ENCODE data around the gene ZNF575.

DNA sequence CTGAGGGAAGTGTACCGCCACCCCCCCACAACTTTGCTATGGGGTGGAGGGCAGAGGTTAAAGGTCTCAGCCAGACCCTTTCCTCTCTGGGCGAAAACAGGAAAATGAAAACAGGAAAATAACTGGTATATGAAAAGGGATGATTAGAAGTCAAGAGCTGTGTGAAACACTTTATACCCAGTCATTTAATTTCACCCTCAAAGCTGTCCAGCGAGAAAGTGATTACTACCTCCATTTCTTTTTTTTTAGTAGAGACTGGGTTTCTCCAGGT lies 27.9 kb upstream of the ZNF575 start:
- TF ChIP-seq NFYB (IDR thresholded peaks at IDR 0.05; ENCODE audit: insufficient read depth, low read depth, low read length) (no peak), HDAC2 (IDR thresholded peaks at IDR 0.05) (no peak), SMC3 (IDR thresholded peaks at IDR 0.05; ENCODE audit: borderline replicate concordance, low read length) (no peak), MXI1 (IDR thresholded peaks at IDR 0.05; ENCODE audit: low read depth, low read length) (no peak), ZNF384 (IDR thresholded peaks at IDR 0.05; ENCODE audit: borderline replicate concordance, low read depth, low read length) (no peak), POLR2A (IDR thresholded peaks at IDR 0.05; ENCODE audit: low read depth, low read length) (no peak), YY1 (IDR thresholded peaks at IDR 0.05; ENCODE audit: low read depth, low read length) (no peak), BCL11A (IDR thresholded peaks at IDR 0.05; ENCODE audit: low read depth, low read length) (no peak), POLR2AphosphoS5 (IDR thresholded peaks at IDR 0.05; ENCODE audit: low read length) (no peak)
- TF ChIP-seq, protein P1, sequence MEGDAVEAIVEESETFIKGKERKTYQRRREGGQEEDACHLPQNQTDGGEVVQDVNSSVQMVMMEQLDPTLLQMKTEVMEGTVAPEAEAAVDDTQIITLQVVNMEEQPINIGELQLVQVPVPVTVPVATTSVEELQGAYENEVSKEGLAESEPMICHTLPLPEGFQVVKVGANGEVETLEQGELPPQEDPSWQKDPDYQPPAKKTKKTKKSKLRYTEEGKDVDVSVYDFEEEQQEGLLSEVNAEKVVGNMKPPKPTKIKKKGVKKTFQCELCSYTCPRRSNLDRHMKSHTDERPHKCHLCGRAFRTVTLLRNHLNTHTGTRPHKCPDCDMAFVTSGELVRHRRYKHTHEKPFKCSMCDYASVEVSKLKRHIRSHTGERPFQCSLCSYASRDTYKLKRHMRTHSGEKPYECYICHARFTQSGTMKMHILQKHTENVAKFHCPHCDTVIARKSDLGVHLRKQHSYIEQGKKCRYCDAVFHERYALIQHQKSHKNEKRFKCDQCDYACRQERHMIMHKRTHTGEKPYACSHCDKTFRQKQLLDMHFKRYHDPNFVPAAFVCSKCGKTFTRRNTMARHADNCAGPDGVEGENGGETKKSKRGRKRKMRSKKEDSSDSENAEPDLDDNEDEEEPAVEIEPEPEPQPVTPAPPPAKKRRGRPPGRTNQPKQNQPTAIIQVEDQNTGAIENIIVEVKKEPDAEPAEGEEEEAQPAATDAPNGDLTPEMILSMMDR (IDR thresholded peaks at IDR 0.05 in 2 of 3, conservative IDR thresholded peaks at IDR 0.05 in 1 of 3; ENCODE audit: control insufficient read depth in 2 of 3, extremely low read depth in 1 of 3, insufficient read depth in 1 of 3, low read depth in 3 of 3, low read length in 3 of 3), result no peak
- TF ChIP-seq, protein P2, sequence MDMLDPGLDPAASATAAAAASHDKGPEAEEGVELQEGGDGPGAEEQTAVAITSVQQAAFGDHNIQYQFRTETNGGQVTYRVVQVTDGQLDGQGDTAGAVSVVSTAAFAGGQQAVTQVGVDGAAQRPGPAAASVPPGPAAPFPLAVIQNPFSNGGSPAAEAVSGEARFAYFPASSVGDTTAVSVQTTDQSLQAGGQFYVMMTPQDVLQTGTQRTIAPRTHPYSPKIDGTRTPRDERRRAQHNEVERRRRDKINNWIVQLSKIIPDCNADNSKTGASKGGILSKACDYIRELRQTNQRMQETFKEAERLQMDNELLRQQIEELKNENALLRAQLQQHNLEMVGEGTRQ (IDR thresholded peaks at IDR 0.05; ENCODE audit: borderline replicate concordance, low read depth, low read length), result no peak
- TF ChIP-seq, protein P3, sequence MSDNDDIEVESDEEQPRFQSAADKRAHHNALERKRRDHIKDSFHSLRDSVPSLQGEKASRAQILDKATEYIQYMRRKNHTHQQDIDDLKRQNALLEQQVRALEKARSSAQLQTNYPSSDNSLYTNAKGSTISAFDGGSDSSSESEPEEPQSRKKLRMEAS (IDR thresholded peaks at IDR 0.05; ENCODE audit: low read depth, low read length), result no peak
- TF ChIP-seq, protein P4, sequence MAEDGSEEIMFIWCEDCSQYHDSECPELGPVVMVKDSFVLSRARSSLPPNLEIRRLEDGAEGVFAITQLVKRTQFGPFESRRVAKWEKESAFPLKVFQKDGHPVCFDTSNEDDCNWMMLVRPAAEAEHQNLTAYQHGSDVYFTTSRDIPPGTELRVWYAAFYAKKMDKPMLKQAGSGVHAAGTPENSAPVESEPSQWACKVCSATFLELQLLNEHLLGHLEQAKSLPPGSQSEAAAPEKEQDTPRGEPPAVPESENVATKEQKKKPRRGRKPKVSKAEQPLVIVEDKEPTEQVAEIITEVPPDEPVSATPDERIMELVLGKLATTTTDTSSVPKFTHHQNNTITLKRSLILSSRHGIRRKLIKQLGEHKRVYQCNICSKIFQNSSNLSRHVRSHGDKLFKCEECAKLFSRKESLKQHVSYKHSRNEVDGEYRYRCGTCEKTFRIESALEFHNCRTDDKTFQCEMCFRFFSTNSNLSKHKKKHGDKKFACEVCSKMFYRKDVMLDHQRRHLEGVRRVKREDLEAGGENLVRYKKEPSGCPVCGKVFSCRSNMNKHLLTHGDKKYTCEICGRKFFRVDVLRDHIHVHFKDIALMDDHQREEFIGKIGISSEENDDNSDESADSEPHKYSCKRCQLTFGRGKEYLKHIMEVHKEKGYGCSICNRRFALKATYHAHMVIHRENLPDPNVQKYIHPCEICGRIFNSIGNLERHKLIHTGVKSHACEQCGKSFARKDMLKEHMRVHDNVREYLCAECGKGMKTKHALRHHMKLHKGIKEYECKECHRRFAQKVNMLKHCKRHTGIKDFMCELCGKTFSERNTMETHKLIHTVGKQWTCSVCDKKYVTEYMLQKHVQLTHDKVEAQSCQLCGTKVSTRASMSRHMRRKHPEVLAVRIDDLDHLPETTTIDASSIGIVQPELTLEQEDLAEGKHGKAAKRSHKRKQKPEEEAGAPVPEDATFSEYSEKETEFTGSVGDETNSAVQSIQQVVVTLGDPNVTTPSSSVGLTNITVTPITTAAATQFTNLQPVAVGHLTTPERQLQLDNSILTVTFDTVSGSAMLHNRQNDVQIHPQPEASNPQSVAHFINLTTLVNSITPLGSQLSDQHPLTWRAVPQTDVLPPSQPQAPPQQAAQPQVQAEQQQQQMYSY (CRISPR knock-in tag; IDR thresholded peaks at IDR 0.05), result no peak

Data from GM12878 (cell line).